HepG2 (cell line): ENCODE results near the gene NPHS1. TPM values are rescaled to one million over a fixed set of nuclear protein-coding genes. Genes with fewer than 3 reads are reported as not detected.

Experiments used
- GABPB1 ChIP-seq: IDR thresholded peaks from 2 replicates; pipeline ENCODE4 v1.6.1; 2016; ENCODE audit warnings: mild to moderate bottlenecking, missing genetic modification reagents, moderate library complexity, missing compliant biosample characterization
- GTF3A ChIP-seq: sonication (generic); formaldehyde crosslinking; conservative IDR thresholded peaks from 2 replicates; pipeline ENCODE4 v1.4.0; 2020; ENCODE audit warnings: mild to moderate bottlenecking, missing genetic modification reagents
- HDAC2 ChIP-seq: sonication (generic); formaldehyde crosslinking; IDR thresholded peaks from 2 replicates; pipeline ENCODE4 v1.4.0; 2020; ENCODE audit warnings: missing genetic modification reagents
- KDM2A ChIP-seq: sonication (generic); formaldehyde crosslinking; IDR thresholded peaks from 2 replicates; pipeline ENCODE4 v1.4.0; 2020; ENCODE audit warnings: low read depth, missing genetic modification reagents, borderline replicate concordance
- NFYC ChIP-seq: IDR thresholded peaks from 2 replicates; pipeline ENCODE4 v1.6.1; 2016; ENCODE audit warnings: missing genetic modification reagents, missing compliant biosample characterization
- NR2F1 ChIP-seq, 2 experiments: fragments of 450-650 bp in 1 of 2; formaldehyde crosslinking in 1 of 2; IDR thresholded peaks; 2 replicates each; pipeline versions ENCODE4 v1.5.0 to v1.6.1; 2016 to 2020; ENCODE audit warnings: mild to moderate bottlenecking in 1 of 2, missing compliant biosample characterization in 1 of 2, missing genetic modification reagents in 1 of 2, moderate library complexity in 1 of 2
- RARA ChIP-seq: IDR thresholded peaks from 2 replicates; pipeline ENCODE4 v1.6.1; 2016; ENCODE audit warnings: missing genetic modification reagents, missing compliant biosample characterization
- REPIN1 ChIP-seq: sonication (generic); formaldehyde crosslinking; IDR thresholded peaks from 2 replicates; pipeline ENCODE4 v1.8.0; 2022; ENCODE audit warnings: missing genetic modification reagents, low read depth, mild to moderate bottlenecking, borderline replicate concordance
- SRSF9 ChIP-seq: fragments of 200-400 bp; formaldehyde crosslinking; IDR thresholded peaks from 2 replicates; pipeline ENCODE4 v1.6.1; 2018; ENCODE audit warnings: borderline replicate concordance, mild to moderate bottlenecking, low read depth, low read length; ENCODE audit not compliant: insufficient read depth, poor library complexity, severe bottlenecking
- THAP11 ChIP-seq: IDR thresholded peaks from 2 replicates; pipeline ENCODE4 v1.6.1; 2016; ENCODE audit warnings: missing biosample characterization, missing genetic modification reagents
- TMF1 ChIP-seq: sonication (generic); formaldehyde crosslinking; IDR thresholded peaks from 2 replicates; pipeline ENCODE4 v1.8.1; 2022; ENCODE audit warnings: low read depth, missing genetic modification reagents
- ZC3H13 ChIP-seq: sonication (generic); formaldehyde crosslinking; IDR thresholded peaks from 2 replicates; pipeline ENCODE4 v1.8.1; 2023; ENCODE audit warnings: mild to moderate bottlenecking, missing genetic modification reagents, moderate library complexity
- ZEB1 ChIP-seq: IDR thresholded peaks from 2 replicates; pipeline ENCODE4 v1.6.1; 2012; ENCODE audit warnings: mild to moderate bottlenecking, low read depth, inconsistent platforms; ENCODE audit not compliant: insufficient replicate concordance
- ZFP37 ChIP-seq: sonication (generic); formaldehyde crosslinking; IDR thresholded peaks from 2 replicates; pipeline ENCODE4 v1.4.0; 2020; ENCODE audit warnings: missing genetic modification reagents, borderline replicate concordance
- ZNF264 ChIP-seq: sonication (generic); formaldehyde crosslinking; IDR thresholded peaks from 2 replicates; pipeline ENCODE4 v1.4.0; 2020; ENCODE audit warnings: missing genetic modification reagents
- ZNF432 ChIP-seq: sonication (generic); formaldehyde crosslinking; IDR thresholded peaks from 2 replicates; pipeline ENCODE4 v1.5.0; 2020; ENCODE audit warnings: missing genetic modification reagents, mild to moderate bottlenecking, borderline replicate concordance
- ZNF792 ChIP-seq: IDR thresholded peaks from 2 replicates; pipeline ENCODE4 v1.6.1; 2016
- polyA plus RNA-seq, 8 experiments: library from polyadenylated mRNA; depleted of rRNA in 3 of 8; stranded (reverse) in 7 of 8; unstranded in 1 of 8; fragments of >200 nt; fragmentation: Illumina TruSeq in 4 of 8; extraction: Trizol in 4 of 8; gene quantifications; 2 replicates each; pipeline versions ENCODE4 v1.2.1 to v1.2.3, GENCODE V29; 2011 to 2016; ENCODE audit warnings: low read depth in 4 of 8, missing spikeins in 1 of 8, mixed read lengths in 1 of 8; ENCODE audit not compliant: insufficient read depth in 1 of 8
- total RNA-seq, 5 experiments: library from RNA; depleted of rRNA; stranded (reverse); fragments of >200 nt; fragmentation: Illumina TruSeq; extraction: Trizol; gene quantifications; 2 replicates each; pipeline ENCODE4 v1.2.3, GENCODE V29; 2016; ENCODE audit warnings: low read depth in 1 of 5
- TF ChIP-seq, protein P1 (sequence below): sonication (generic); formaldehyde crosslinking; IDR thresholded peaks from 2 replicates; pipeline ENCODE4 v1.4.0; 2020; ENCODE audit warnings: missing genetic modification reagents
- TF ChIP-seq, protein P2 (sequence below): sonication (generic); formaldehyde crosslinking; IDR thresholded peaks from 2 replicates; pipeline ENCODE4 v1.4.0; 2020; ENCODE audit warnings: missing genetic modification reagents, borderline replicate concordance
- TF ChIP-seq, protein P3 (sequence below): sonication (generic); formaldehyde crosslinking; IDR thresholded peaks from 2 replicates; pipeline ENCODE4 v1.4.0; 2020; ENCODE audit warnings: missing genetic modification reagents
- TF ChIP-seq, protein P4 (sequence below): IDR thresholded peaks from 2 replicates; pipeline ENCODE4 v1.6.1; 2016

NPHS1 gene
- total and polyA plus RNA-seq, 2 of the 13 experiments (the other 11 are each of a cell fraction or from before 2014, with no cell fraction given) = not detected

DNA sequence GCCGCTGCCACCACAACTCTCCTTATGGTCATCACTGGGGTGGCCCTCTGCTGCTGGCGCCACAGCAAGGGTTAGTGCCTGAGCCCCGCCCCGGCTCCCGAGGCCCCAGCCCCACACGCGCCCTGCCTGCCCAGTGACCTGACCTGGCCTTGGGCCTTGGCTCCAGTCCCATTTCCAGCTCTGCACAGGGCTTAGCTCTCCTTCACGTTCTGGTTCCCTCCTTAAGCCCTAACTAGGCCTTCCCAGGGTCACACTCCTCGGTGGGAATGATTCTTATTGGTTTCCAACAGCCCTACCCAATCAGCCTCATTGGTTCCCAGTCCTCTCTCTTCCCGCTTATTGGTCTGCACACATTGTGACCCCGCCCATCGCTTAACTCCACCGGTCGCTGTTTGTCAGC, 10.2 kb upstream of the NPHS1 start (continued):
- TF ChIP-seq SRSF9 = no peak
- no peak for TF ChIP-seq ZNF432 (CRISPR knock-in tag)
- TF ChIP-seq ZFP37 (CRISPR knock-in tag) = no peak
- TF ChIP-seq ZC3H13 (CRISPR knock-in tag) = no peak
- TF ChIP-seq, protein P1, sequence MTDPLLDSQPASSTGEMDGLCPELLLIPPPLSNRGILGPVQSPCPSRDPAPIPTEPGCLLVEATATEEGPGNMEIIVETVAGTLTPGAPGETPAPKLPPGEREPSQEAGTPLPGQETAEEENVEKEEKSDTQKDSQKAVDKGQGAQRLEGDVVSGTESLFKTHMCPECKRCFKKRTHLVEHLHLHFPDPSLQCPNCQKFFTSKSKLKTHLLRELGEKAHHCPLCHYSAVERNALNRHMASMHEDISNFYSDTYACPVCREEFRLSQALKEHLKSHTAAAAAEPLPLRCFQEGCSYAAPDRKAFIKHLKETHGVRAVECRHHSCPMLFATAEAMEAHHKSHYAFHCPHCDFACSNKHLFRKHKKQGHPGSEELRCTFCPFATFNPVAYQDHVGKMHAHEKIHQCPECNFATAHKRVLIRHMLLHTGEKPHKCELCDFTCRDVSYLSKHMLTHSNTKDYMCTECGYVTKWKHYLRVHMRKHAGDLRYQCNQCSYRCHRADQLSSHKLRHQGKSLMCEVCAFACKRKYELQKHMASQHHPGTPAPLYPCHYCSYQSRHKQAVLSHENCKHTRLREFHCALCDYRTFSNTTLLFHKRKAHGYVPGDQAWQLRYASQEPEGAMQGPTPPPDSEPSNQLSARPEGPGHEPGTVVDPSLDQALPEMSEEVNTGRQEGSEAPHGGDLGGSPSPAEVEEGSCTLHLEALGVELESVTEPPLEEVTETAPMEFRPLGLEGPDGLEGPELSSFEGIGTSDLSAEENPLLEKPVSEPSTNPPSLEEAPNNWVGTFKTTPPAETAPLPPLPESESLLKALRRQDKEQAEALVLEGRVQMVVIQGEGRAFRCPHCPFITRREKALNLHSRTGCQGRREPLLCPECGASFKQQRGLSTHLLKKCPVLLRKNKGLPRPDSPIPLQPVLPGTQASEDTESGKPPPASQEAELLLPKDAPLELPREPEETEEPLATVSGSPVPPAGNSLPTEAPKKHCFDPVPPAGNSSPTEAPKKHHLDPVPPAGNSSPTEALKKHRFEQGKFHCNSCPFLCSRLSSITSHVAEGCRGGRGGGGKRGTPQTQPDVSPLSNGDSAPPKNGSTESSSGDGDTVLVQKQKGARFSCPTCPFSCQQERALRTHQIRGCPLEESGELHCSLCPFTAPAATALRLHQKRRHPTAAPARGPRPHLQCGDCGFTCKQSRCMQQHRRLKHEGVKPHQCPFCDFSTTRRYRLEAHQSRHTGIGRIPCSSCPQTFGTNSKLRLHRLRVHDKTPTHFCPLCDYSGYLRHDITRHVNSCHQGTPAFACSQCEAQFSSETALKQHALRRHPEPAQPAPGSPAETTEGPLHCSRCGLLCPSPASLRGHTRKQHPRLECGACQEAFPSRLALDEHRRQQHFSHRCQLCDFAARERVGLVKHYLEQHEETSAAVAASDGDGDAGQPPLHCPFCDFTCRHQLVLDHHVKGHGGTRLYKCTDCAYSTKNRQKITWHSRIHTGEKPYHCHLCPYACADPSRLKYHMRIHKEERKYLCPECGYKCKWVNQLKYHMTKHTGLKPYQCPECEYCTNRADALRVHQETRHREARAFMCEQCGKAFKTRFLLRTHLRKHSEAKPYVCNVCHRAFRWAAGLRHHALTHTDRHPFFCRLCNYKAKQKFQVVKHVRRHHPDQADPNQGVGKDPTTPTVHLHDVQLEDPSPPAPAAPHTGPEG (CRISPR knock-in tag) = no peak
- TF ChIP-seq ZNF792 = no peak
- TF ChIP-seq REPIN1 (CRISPR knock-in tag) = peak; percentile 30; the same call in 1 of the 2 replicates
- 0 out of 2 replicates have a peak, but pooled peaks have one; percentile 20 for TF ChIP-seq KDM2A (CRISPR knock-in tag)
- peak; percentile 91 for TF ChIP-seq ZNF264
- TF ChIP-seq THAP11 = 0 out of 2 replicates have a peak, but pooled peaks have one; percentile 15
- TF ChIP-seq, protein P2, sequence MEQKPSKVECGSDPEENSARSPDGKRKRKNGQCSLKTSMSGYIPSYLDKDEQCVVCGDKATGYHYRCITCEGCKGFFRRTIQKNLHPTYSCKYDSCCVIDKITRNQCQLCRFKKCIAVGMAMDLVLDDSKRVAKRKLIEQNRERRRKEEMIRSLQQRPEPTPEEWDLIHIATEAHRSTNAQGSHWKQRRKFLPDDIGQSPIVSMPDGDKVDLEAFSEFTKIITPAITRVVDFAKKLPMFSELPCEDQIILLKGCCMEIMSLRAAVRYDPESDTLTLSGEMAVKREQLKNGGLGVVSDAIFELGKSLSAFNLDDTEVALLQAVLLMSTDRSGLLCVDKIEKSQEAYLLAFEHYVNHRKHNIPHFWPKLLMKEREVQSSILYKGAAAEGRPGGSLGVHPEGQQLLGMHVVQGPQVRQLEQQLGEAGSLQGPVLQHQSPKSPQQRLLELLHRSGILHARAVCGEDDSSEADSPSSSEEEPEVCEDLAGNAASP = peak; percentile 95; the same call in 1 of the 2 replicates
- TF ChIP-seq GTF3A (CRISPR knock-in tag) = no peak
- 0 out of 4 replicates have a peak, but pooled peaks of 1 of the 2 experiments have one; percentile 19 for TF ChIP-seq NR2F1 (CRISPR knock-in tag; IDR thresholded peaks at IDR 0.05)
- peak; percentile 60 for TF ChIP-seq RARA (CRISPR knock-in tag)
- TF ChIP-seq GABPB1 (CRISPR knock-in tag) = peak; percentile 27; the same call in 1 of the 2 replicates
- no peak for TF ChIP-seq TMF1 (CRISPR knock-in tag)
- peak; percentile 76 for TF ChIP-seq NFYC (CRISPR knock-in tag)
- TF ChIP-seq, protein P3, sequence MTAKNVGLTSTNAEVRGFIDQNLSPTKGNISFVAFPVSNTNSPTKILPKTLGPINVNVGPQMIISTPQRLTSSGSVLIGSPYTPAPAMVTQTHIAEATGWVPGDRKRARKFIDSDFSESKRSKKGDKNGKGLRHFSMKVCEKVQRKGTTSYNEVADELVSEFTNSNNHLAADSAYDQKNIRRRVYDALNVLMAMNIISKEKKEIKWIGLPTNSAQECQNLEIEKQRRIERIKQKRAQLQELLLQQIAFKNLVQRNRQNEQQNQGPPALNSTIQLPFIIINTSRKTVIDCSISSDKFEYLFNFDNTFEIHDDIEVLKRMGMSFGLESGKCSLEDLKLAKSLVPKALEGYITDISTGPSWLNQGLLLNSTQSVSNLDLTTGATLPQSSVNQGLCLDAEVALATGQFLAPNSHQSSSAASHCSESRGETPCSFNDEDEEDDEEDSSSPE (CRISPR knock-in tag) = peak; percentile 26; the same call in 1 of the 2 replicates
- TF ChIP-seq, protein P4, sequence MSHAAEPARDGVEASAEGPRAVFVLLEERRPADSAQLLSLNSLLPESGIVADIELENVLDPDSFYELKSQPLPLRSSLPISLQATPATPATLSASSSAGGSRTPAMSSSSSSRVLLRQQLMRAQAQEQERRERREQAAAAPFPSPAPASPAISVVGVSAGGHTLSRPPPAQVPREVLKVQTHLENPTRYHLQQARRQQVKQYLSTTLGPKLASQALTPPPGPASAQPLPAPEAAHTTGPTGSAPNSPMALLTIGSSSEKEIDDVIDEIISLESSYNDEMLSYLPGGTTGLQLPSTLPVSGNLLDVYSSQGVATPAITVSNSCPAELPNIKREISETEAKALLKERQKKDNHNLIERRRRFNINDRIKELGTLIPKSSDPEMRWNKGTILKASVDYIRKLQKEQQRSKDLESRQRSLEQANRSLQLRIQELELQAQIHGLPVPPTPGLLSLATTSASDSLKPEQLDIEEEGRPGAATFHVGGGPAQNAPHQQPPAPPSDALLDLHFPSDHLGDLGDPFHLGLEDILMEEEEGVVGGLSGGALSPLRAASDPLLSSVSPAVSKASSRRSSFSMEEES = no peak
- TF ChIP-seq HDAC2 (CRISPR knock-in tag) = 0 out of 2 replicates have a peak, but pooled peaks have one; percentile 29
- no peak for TF ChIP-seq ZEB1
